OCI-LY1 (cell line): ENCODE measurements around the gene ABHD17C.

Source experiments
- CTCF ChIP-seq: fragments of 200-600 bp; sonication (generic), shearing (Covaris generic); IDR thresholded peaks from 2 replicates; pipeline ENCODE4 v1.5.1; 2017; ENCODE audit warnings: mild to moderate bottlenecking, antibody characterized with exemption, low read length, moderate library complexity, mixed read lengths
- EZH2 ChIP-seq: fragments of 200-600 bp; sonication (generic), shearing (Covaris generic); IDR thresholded peaks from 2 replicates; pipeline ENCODE4 v1.8.0; 2017; ENCODE audit warnings: borderline replicate concordance, mixed run types, mild to moderate bottlenecking, antibody characterized with exemption, low read length, moderate library complexity, mixed read lengths

DNA sequence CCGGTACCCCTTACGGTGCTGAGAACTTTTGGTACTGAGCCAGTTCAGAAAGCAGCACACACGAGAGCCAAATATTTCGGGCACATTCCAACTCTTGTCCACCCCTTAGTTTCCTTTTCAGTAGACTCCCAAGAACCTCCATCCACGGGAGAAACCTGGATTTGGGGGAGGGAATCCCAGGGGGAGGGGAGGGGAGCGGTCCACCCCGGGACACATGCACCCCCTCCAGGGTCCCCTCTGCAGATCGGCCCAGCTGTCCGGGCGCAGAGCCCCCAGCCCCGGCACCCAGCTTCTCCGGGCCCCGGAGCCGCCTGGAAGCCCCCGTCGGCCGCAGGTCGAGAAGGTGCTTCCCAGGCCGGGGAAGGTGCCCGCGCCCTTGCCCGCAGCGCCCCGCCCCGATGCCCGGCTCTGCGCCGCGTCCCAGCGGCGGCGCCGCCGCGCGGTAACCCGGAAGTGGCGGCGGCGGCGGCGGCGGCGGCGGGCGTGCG lies 455 bp upstream of the ABHD17C start:
- TF ChIP-seq CTCF = no peak
- no peak for TF ChIP-seq EZH2
